Heart left ventricle (tissue), 13 donors: ENCODE results near the gene ZBBX.

ENCODE experiments used
- CTCF ChIP-seq, 12 donors: fragments of 200-600 bp; sonication (generic) in 4 of 12; IDR thresholded peaks; one replicate each; pipeline versions ENCODE4 v1.5.0 to v1.8.0; 2018 to 2022; ENCODE audit warnings: antibody characterized with exemption in 12 of 12, mild to moderate bottlenecking in 5 of 12
- POLR2A ChIP-seq, 2 donors: fragments of 450-650 bp; IDR thresholded peaks; one replicate each; pipeline ENCODE4 v1.6.1; 2017; ENCODE audit warnings: antibody characterized with exemption in 2 of 2, mild to moderate bottlenecking in 2 of 2, moderate library complexity in 2 of 2
- donor health status: ischemic (EF 13 %, LVEDD 7.1; RV severe dilation, severe dysfunction).
- donor health status: DM: no; HTN: yes; CAD: no.
- donor health status: DM: no; HTN: no; CAD: no.
- donor health status: ischemic (EF 25% LVEDD 6.9; RV normal size, moderate dysfunction).
- donor health status: ischemic (EF 25% LVEDD 5.7; RV mildly dilated, moderate dysfunction).
- donor health status: ischemic (EF 35%, LVEDD 5.7; RV mildly dilated, moderate dysfunction).
- donor health status: nonischemic (EF 11% LVEDD 7.7; RV severe dilation, severe dysfunction).
- donor health status: DM: yes; HTN: yes; CAD: no.
- donor health status: PGD.
- donor health status: ischemic (EF 29% LVEDD 5.4; RV normal size, mild dysfunction).
- donor health status: nonischemic (EF 23%, LVEDD 6.1; RV moderate dilation, normal function).

GRCh38 chr3:167372138-167372537, 8.0 kb downstream of the ZBBX start:
- no peak for TF ChIP-seq CTCF (IDR thresholded peaks at IDR 0.05)
- no peak for TF ChIP-seq POLR2A (IDR thresholded peaks at IDR 0.05)
